Prostate gland (tissue), 2 donors: ENCODE results near the gene NSRP1.

ENCODE experiments used
- CTCF ChIP-seq, 4 experiments: fragments of 200-600 bp in 2 of 4; fragments of 450-650 bp in 2 of 4; sonication (generic) in 2 of 4; IDR thresholded peaks; 1 replicate in 3 of 4; 2 replicates in 1 of 4; pipeline ENCODE4 v1.5.1; 2016 to 2019; ENCODE audit warnings: antibody characterized with exemption in 4 of 4, mild to moderate bottlenecking in 2 of 4, moderate library complexity in 2 of 4
- POLR2A ChIP-seq: fragments of 450-650 bp; IDR thresholded peaks from one replicate; pipeline ENCODE4 v1.6.1; 2016; ENCODE audit warnings: antibody characterized with exemption, mild to moderate bottlenecking
- POLR2AphosphoS5 ChIP-seq: sonication (generic); formaldehyde crosslinking; IDR thresholded peaks from one replicate; pipeline ENCODE4 v1.6.1; 2017; ENCODE audit warnings: antibody characterized with exemption

- TF ChIP-seq CTCF (IDR thresholded peaks at IDR 0.05) (no peak), POLR2AphosphoS5 (no peak), POLR2A (no peak)
Observed at GRCh38 chr17:30191072-30191471, 74.5 kb downstream of the NSRP1 start.
